Keratinocyte (primary cell): ENCODE data around the gene UNKL. TPM values are rescaled to one million over a fixed set of nuclear protein-coding genes. Genes with fewer than 3 reads are reported as not detected.

Experiments used
- DNase-seq: peaks from one replicate; pipeline ENCODE4 v3.0.0-alpha.2; 2011; ENCODE audit warnings: low read depth, missing footprints, low spot score
- FAIRE-seq: peaks from 2 replicates; lab custom pipeline; 2011; peaks lifted over from hg19 to GRCh38; lab: Jason Lieb, UNC
- H2AFZ ChIP-seq: 2 replicates; pipeline ENCODE4 v1.6.0; 2012; ENCODE audit warnings: low read length, control low read depth, inconsistent platforms; ENCODE audit not compliant: control insufficient read depth
- H3K27ac ChIP-seq: 2 replicates; pipeline ENCODE4 v1.5.1; 2011; ENCODE audit warnings: low read length; ENCODE audit not compliant: control insufficient read depth, insufficient read depth
- H3K27me3 ChIP-seq: 3 replicates; pipeline ENCODE4 v1.6.0; 2011; ENCODE audit warnings: low read length; ENCODE audit not compliant: control insufficient read depth, insufficient read depth; ENCODE audit errors: extremely low read depth
- H3K36me3 ChIP-seq, 2 experiments: 2 replicates in 1 of 2; 3 replicates in 1 of 2; pipeline ENCODE4 v1.5.1; 2011; ENCODE audit warnings: low read length in 2 of 2, mild to moderate bottlenecking in 1 of 2; ENCODE audit not compliant: control insufficient read depth in 2 of 2, insufficient read depth in 2 of 2; ENCODE audit errors: extremely low read depth in 1 of 2
- H3K4me1 ChIP-seq: 3 replicates; pipeline ENCODE4 v1.5.1; 2011; ENCODE audit warnings: low read length; ENCODE audit not compliant: control insufficient read depth, insufficient read depth; ENCODE audit errors: extremely low read depth
- H3K4me2 ChIP-seq: 3 replicates; pipeline ENCODE4 v1.6.0; 2011; ENCODE audit warnings: low read depth, low read length; ENCODE audit not compliant: control insufficient read depth, insufficient read depth; ENCODE audit errors: extremely low read depth
- H3K4me3 ChIP-seq, 3 experiments: fragments of 200-600 bp in 1 of 3; sonication (generic) in 1 of 3; 2 replicates in 2 of 3; 3 replicates in 1 of 3; pipeline ENCODE4 v1.5.1; 2011 to 2016; ENCODE audit warnings: low read length in 3 of 3, mild to moderate bottlenecking in 3 of 3, control low read depth in 2 of 3, inconsistent platforms in 1 of 3, low read depth in 1 of 3, mixed read lengths in 1 of 3, mixed run types in 1 of 3, moderate library complexity in 1 of 3; ENCODE audit not compliant: control insufficient read depth in 2 of 3, insufficient read depth in 2 of 3; ENCODE audit errors: extremely low read depth in 1 of 3
- H3K79me2 ChIP-seq: 2 replicates; pipeline ENCODE4 v1.6.0; 2012; ENCODE audit warnings: low read length; ENCODE audit not compliant: control insufficient read depth, insufficient read depth
- H3K9ac ChIP-seq: 3 replicates; pipeline ENCODE4 v1.6.0; 2011; ENCODE audit warnings: low read length; ENCODE audit not compliant: control insufficient read depth, insufficient read depth; ENCODE audit errors: extremely low read depth
- H3K9me1 ChIP-seq: 3 replicates; pipeline ENCODE4 v1.6.0; 2011; ENCODE audit warnings: low read length; ENCODE audit not compliant: control insufficient read depth, insufficient read depth; ENCODE audit errors: extremely low read depth
- H3K9me3 ChIP-seq: 2 replicates; pipeline ENCODE4 v1.5.1; 2012; ENCODE audit warnings: low read depth, low read length; ENCODE audit not compliant: control insufficient read depth
- H4K20me1 ChIP-seq: 3 replicates; pipeline ENCODE4 v1.6.0; 2011; ENCODE audit warnings: low read length; ENCODE audit not compliant: control insufficient read depth, insufficient read depth; ENCODE audit errors: extremely low read depth
- EZH2 ChIP-seq: IDR thresholded peaks from one replicate; pipeline ENCODE4 v1.6.1; 2012; ENCODE audit warnings: inconsistent platforms, mild to moderate bottlenecking, low read length, moderate library complexity
- dilution Hi-C: fragments of 300-500 bp; cut with MboI; formaldehyde crosslinking; loops from one replicate; pipeline ENCODE4 v1.7.0; 2020; ENCODE audit warnings: low sequenced_read_pairs; ENCODE audit not compliant: extremely low pct_ligation_motif_present
- polyA plus RNA-seq, 5 experiments: library from polyadenylated mRNA; depleted of rRNA in 3 of 5; stranded (reverse) in 3 of 5; stranded (forward) in 1 of 5; unstranded in 1 of 5; fragments of >200 nt; gene quantifications; 1 replicate in 1 of 5; 2 replicates in 3 of 5; 3 replicates in 1 of 5; pipeline versions ENCODE4 v1.2.1 to v1.2.3, GENCODE V29; 2011 to 2012; ENCODE audit warnings: missing spikeins in 2 of 5, low read depth in 1 of 5, low replicate concordance in 1 of 5
- TF ChIP-seq, protein P1 (sequence below), 3 experiments: IDR thresholded peaks in 1 of 3; conservative IDR thresholded peaks in 1 of 3; optimal IDR thresholded peaks in 1 of 3; 2 replicates in 2 of 3; 3 replicates in 1 of 3; pipeline versions ENCODE3 to v1.5.1; 2011; ENCODE audit warnings: low read length in 3 of 3, mild to moderate bottlenecking in 3 of 3, moderate library complexity in 2 of 3, control low read depth in 1 of 3, inconsistent platforms in 1 of 3; ENCODE audit not compliant: insufficient read depth in 2 of 3; ENCODE audit errors: extremely low read depth in 1 of 3

UNKL gene
- polyA plus RNA-seq, 1 donor (not counting 4 experiments of a cell fraction or from before 2014, with no cell fraction given) = 2.3 TPM

DNA sequence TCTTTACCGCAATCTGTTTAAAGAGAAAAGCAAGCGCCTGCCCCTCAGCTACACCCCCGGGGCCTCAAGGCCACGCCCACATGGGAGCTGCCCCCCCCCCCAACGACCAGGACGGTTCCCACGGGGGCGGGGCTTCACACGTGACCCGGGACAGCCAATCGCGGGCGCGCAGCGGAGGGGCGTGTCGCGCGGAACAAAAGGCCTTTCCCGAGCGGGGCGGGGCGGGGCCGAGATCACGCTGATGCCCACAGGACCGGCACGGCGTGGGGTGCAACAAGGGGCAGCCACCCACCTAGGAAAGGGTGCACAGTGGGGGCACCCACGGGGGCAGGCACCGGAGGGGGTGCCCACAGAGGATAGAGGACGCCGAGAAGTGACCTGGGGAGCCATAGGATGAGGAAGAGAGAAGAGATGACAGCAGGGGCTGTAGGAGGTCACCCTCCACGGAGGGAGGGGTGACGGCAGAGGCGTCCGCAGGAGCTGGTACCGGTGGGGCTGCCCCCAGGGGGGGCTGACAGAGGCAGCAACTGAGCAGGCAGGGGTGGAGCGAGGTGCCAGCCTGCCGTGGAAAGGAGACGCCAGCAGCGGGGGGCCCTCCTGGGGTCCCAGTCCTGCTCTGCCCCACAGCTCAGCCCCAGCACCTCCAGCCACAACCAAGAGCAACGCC lies 6.2 kb downstream of the UNKL start:
- peaks cover 3% of the 10 kb centered on the region for H3K4me1 ChIP-seq
- no peaks in the 10 kb centered on the region for H3K9me1 ChIP-seq
- peak overlapping the region; percentile 87 for H3K4me2 ChIP-seq
- FAIRE-seq (no peak), DNase-seq (no peak)
- dilution Hi-C loops = no loop called here
- no peak overlapping the region for H3K27ac ChIP-seq
- no peaks in the 10 kb centered on the region for H4K20me1 ChIP-seq
- H3K9me3 ChIP-seq = no peaks in the 10 kb centered on the region
- TF ChIP-seq, protein P1, sequence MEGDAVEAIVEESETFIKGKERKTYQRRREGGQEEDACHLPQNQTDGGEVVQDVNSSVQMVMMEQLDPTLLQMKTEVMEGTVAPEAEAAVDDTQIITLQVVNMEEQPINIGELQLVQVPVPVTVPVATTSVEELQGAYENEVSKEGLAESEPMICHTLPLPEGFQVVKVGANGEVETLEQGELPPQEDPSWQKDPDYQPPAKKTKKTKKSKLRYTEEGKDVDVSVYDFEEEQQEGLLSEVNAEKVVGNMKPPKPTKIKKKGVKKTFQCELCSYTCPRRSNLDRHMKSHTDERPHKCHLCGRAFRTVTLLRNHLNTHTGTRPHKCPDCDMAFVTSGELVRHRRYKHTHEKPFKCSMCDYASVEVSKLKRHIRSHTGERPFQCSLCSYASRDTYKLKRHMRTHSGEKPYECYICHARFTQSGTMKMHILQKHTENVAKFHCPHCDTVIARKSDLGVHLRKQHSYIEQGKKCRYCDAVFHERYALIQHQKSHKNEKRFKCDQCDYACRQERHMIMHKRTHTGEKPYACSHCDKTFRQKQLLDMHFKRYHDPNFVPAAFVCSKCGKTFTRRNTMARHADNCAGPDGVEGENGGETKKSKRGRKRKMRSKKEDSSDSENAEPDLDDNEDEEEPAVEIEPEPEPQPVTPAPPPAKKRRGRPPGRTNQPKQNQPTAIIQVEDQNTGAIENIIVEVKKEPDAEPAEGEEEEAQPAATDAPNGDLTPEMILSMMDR (optimal IDR thresholded peaks at IDR 0.05 in 1 of 3, IDR thresholded peaks at IDR 0.05 in 1 of 3, conservative IDR thresholded peaks at IDR 0.05 in 1 of 3; ENCODE audit: extremely low read depth in 1 of 3, insufficient read depth in 2 of 3, low read length in 3 of 3) = no peak
- no peak for TF ChIP-seq EZH2
- no peaks in the 10 kb centered on the region for H3K27me3 ChIP-seq
- no peaks in the 10 kb centered on the region for H3K36me3 ChIP-seq
- H3K9ac ChIP-seq = peak overlapping the region; percentile 47
- H3K79me2 ChIP-seq = no peaks in the 10 kb centered on the region
- H3K4me3 ChIP-seq = peak overlapping the region; percentile 47 to 76 (median 72)
- H2AFZ ChIP-seq = peak overlapping the region; percentile 84

- no peaks in the 10 kb centered on the region for H4K20me1 ChIP-seq
- H3K4me1 ChIP-seq = peaks cover 3% of the 10 kb centered on the region
- no peaks in the 10 kb centered on the region for H3K79me2 ChIP-seq
- no peak overlapping the region for H2AFZ ChIP-seq
- no peak overlapping the region for H3K27ac ChIP-seq
- peak overlapping the region; percentile 9 for H3K9ac ChIP-seq
- dilution Hi-C loops = no loop called here
- no peak for TF ChIP-seq EZH2
- TF ChIP-seq, protein P1 (optimal IDR thresholded peaks at IDR 0.05 in 1 of 3, IDR thresholded peaks at IDR 0.05 in 1 of 3, conservative IDR thresholded peaks at IDR 0.05 in 1 of 3; ENCODE audit: extremely low read depth in 1 of 3, insufficient read depth in 2 of 3, low read length in 3 of 3) = no peak
- DNase-seq (no peak), FAIRE-seq (no peak)
- H3K36me3 ChIP-seq = peaks cover 0 to 2% of the 10 kb centered on the region in 2 experiments
- peak overlapping the region; percentile 87 for H3K4me2 ChIP-seq
- H3K9me3 ChIP-seq = no peaks in the 10 kb centered on the region
- H3K27me3 ChIP-seq = no peaks in the 10 kb centered on the region
- H3K4me3 ChIP-seq = no peak overlapping the region
- H3K9me1 ChIP-seq = no peaks in the 10 kb centered on the region
Observed at GRCh38 chr16:1407753-1408152, 6.8 kb downstream of the UNKL start.
